Lung (tissue), 12 donors: ENCODE measurements around the gene FLT1. TPM values are rescaled to one million over a fixed set of nuclear protein-coding genes. Genes with fewer than 3 reads are reported as not detected.

Experiments
- ATAC-seq: fragments of 200-7000 bp; cut with Tn5 transposase; one replicate; pipeline ENCODE4 v1.9.1; 2020; ENCODE audit warnings: moderate number of reproducible peaks; ENCODE audit not compliant: insufficient read depth, low FRiP score
- DNase-seq, 3 donors: peaks; one replicate each; pipeline ENCODE4 v3.0.0-alpha.2; 2013 to 2017
- H3K27ac ChIP-seq, 2 donors: one replicate each; pipeline ENCODE4 v1.5.1; 2013; ENCODE audit warnings: mild to moderate bottlenecking in 2 of 2, moderate library complexity in 2 of 2, control low read depth in 1 of 2, inconsistent platforms in 1 of 2, low read depth in 1 of 2, low read length in 1 of 2
- H3K27me3 ChIP-seq, 3 donors: one replicate each; pipeline ENCODE4 v1.5.1; 2013; ENCODE audit warnings: low read length in 2 of 3; ENCODE audit not compliant: control insufficient read depth in 3 of 3, insufficient read depth in 3 of 3
- H3K36me3 ChIP-seq, 4 donors: one replicate each; pipeline ENCODE4 v1.5.1; 2013; ENCODE audit warnings: low read length in 4 of 4, mild to moderate bottlenecking in 1 of 4, moderate library complexity in 1 of 4; ENCODE audit not compliant: control insufficient read depth in 4 of 4, insufficient read depth in 4 of 4
- H3K4me1 ChIP-seq, 5 donors: one replicate each; pipeline ENCODE4 v1.5.1; 2013; ENCODE audit warnings: low read length in 5 of 5, mild to moderate bottlenecking in 2 of 5, moderate library complexity in 1 of 5; ENCODE audit not compliant: control insufficient read depth in 5 of 5, insufficient read depth in 5 of 5
- H3K4me3 ChIP-seq: one replicate; pipeline ENCODE4 v1.5.1; 2013; ENCODE audit warnings: mild to moderate bottlenecking, control low read depth, moderate library complexity
- H3K9ac ChIP-seq, 2 donors: one replicate each; pipeline ENCODE4 v1.5.1; 2013; ENCODE audit warnings: low read length in 2 of 2, control low read depth in 1 of 2; ENCODE audit not compliant: insufficient read depth in 1 of 2
- H3K9me3 ChIP-seq, 4 donors: one replicate each; pipeline ENCODE4 v1.5.1; 2013; ENCODE audit warnings: low read length in 3 of 4, mild to moderate bottlenecking in 1 of 4, moderate library complexity in 1 of 4; ENCODE audit not compliant: control insufficient read depth in 4 of 4, insufficient read depth in 3 of 4
- CTCF ChIP-seq: IDR thresholded peaks from 2 replicates; pipeline ENCODE4 v1.5.1; 2012; ENCODE audit warnings: mild to moderate bottlenecking; ENCODE audit errors: control extremely low read depth, extremely low read depth
- WGBS, 2 donors: extraction: QIAGEN DNeasy Blood & Tissue Kit; methylation state at CpG; one replicate each; pipeline ENCODE4 v1.1.7; 2013; 5-methylcytosine and 5-hydroxymethylcytosine counted together
- polyA plus RNA-seq, 2 donors: library from polyadenylated mRNA; stranded (reverse); fragments of 200-250 nt; gene quantifications; one replicate each; pipeline ENCODE4 v1.2.1, GENCODE V29; 2013
- total RNA-seq, 2 donors: library from RNA; depleted of rRNA in 1 of 2; stranded (reverse); fragments of >200 nt in 1 of 2; gene quantifications; one replicate each; pipeline ENCODE4 v1.2.1, GENCODE V29; 2014 to 2021
- donor health status: control.
- donor health status: control.
- donor health status: Bipolar disorder and iron deficiency.
- donor health status: healthy.
- donor health status: DM: yes; HTN: yes; CAD: no.

Gene FLT1
- total and polyA plus RNA-seq, 4 donors = 4.7 to 71.3 (median 42.2) TPM

- no peak for DNase-seq
- Histone ChIP-seq H3K9ac (no peak overlapping the region), H3K4me3 (no peak overlapping the region), H3K27me3 (no peaks in the 10 kb centered on the region), H3K27ac (no peak overlapping the region), H3K9me3 (no peaks in the 10 kb centered on the region), H3K36me3 (no peaks in the 10 kb centered on the region), H3K4me1 (peaks cover 0 to 8% (median 0%) of the 10 kb centered on the region in 5 donors)
- 69 to 77% methylated on average over 5 of the region's 5 CpGs for WGBS, 2 donors
- ATAC-seq = no peak
- no peak for TF ChIP-seq CTCF
Observed at GRCh38 chr13:28375250-28375930, 119.5 kb downstream of the FLT1 start.

- TF ChIP-seq CTCF = no peak
- H3K9ac ChIP-seq = no peak overlapping the region
- DNase-seq (no peak), ATAC-seq (no peak)
- no peaks in the 10 kb centered on the region for H3K9me3 ChIP-seq
- no peak overlapping the region for H3K4me3 ChIP-seq
- H3K27ac ChIP-seq = no peak overlapping the region
- H3K4me1 ChIP-seq = peaks cover 0 to 8% (median 0%) of the 10 kb centered on the region in 5 donors
- WGBS, 2 donors = 47 to 70% methylated on average over 3 of the region's 3 CpGs
- peaks cover 0 to 1% (median 0%) of the 10 kb centered on the region in 4 donors for H3K36me3 ChIP-seq
- no peaks in the 10 kb centered on the region for H3K27me3 ChIP-seq
Observed at GRCh38 chr13:28373810-28374209, 121.1 kb downstream of the FLT1 start.

- Histone ChIP-seq H3K4me1 (no peaks in the 10 kb centered on the region), H3K9ac (no peak overlapping the region), H3K27me3 (no peaks in the 10 kb centered on the region), H3K27ac (no peak overlapping the region), H3K36me3 (peaks cover 0 to 1% (median 0%) of the 10 kb centered on the region in 4 donors), H3K9me3 (no peaks in the 10 kb centered on the region), H3K4me3 (no peak overlapping the region)
- ATAC-seq (no peak), DNase-seq (no peak)
- no peak for TF ChIP-seq CTCF
- 81 to 83% methylated on average over 4 of the region's 4 CpGs for WGBS, 2 donors
Observed at GRCh38 chr13:28370448-28370847, 124.5 kb downstream of the FLT1 start.

GRCh38 chr13:28358708-28359107, 136.2 kb downstream of the FLT1 start:
- DNase-seq (no peak), ATAC-seq (no peak)
- H3K27me3 ChIP-seq = no peaks in the 10 kb centered on the region
- no peak for TF ChIP-seq CTCF
- peaks cover 0 to 2% (median 0%) of the 10 kb centered on the region in 4 donors for H3K36me3 ChIP-seq
- no peak overlapping the region for H3K4me3 ChIP-seq
- no peaks in the 10 kb centered on the region for H3K9me3 ChIP-seq
- H3K4me1 ChIP-seq = peaks cover 0 to 11% (median 3%) of the 10 kb centered on the region in 5 donors
- H3K9ac ChIP-seq = no peak overlapping the region
- H3K27ac ChIP-seq = no peak overlapping the region
- 67 to 75% methylated on average over 2 of the region's 2 CpGs for WGBS, 2 donors
